T-helper 1 cell (primary cell): ENCODE results near the gene CCNK.

Experiments used
- DNase-seq, 5 donors: peaks; one replicate each; pipeline ENCODE4 v3.0.0-alpha.2; 2012 to 2020

CCNK gene

DNA sequence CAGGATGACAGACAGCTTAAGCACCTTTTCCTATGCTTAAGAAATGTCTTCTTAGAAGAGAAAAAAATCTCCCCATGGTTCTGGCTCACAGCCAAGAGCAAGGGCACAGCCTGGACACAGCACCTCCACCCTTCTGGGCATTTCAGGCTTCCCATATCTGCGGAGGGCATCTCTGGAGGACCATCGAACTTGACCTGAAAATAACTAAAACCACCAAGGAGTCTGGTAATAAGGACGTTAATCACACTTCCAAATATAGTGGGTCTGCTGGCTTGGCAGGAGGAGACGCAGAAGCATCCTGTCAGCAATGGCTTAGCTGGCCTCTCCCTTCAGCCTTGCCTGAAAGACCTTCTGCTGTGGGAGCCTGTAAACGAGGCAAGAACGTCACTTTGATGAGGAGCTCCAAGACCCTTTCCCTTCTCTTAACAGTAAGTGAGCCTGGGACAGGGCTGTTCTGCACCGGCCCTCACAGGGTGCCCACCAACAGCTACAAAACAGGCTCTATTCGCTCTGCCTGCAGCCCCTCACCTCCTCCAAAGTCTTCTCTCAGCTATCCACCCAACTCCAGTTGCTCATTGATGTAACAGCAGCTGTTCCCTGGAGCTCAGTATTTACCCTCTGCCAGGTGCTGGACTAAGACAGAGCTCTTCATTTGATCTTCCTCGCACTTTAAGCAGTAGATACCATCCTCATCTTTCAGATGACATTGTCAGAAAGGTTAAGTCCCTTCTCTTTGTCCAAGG is 13.7 kb upstream of the CCNK start:
- DNase-seq = no peak

DNA sequence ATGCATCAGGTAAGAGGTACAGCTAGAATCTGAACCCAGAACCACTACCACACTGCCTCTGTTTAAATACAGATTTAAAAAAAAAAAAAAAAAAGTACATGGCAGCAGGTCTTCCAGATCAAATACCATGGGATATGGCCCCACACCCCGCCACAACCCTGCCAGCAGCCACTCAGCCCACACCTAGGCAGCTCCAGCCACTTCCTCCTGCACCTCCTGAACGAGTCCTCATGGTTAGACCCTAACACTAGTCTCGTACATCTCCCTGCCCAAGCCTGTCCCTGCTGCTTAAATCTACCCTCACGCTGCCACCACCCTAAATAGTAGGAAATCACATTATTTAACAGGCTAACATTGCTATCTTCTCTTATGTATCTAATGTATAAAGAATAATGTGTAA is 13.1 kb upstream of the CCNK start:
- DNase-seq = no peak

DNA sequence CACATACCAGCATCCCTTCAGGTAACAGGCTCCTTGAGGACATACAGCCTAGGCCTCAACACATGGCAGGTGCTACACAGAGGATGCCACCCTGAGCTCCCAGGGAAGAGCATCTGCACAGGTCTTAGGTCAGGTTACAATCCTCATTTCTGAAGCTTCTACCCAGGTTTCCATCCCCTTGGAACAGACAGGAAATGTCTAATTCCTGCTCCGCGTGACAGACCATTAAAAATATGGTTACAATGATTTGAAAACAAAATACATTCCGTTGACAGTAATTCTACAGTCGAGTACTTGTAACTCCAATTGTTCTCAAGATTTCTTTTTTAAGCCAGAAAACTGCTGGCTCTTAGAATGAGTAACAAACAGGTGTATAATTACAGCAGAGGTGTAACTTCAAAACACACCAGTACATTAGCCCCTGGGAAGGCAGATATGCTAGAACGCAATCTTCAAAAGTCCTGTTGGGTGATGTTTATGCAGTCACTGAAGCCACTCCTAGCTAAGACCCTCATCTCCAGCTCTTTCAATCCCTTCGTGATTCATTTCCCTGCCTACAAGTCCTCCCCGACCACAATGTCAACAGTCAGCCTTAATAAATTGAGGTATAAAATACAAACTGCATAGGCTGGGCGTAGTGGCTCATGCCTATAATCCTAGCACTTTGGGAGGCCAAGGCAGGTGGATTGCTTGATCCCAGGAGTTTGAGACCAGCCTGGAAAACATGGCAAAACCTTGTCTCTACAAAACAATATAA is 12.2 kb upstream of the CCNK start:
- no peak for DNase-seq

- no peak for DNase-seq
Measured at GRCh38 chr14:99471731-99472130, 9.5 kb upstream of the CCNK start.

DNA sequence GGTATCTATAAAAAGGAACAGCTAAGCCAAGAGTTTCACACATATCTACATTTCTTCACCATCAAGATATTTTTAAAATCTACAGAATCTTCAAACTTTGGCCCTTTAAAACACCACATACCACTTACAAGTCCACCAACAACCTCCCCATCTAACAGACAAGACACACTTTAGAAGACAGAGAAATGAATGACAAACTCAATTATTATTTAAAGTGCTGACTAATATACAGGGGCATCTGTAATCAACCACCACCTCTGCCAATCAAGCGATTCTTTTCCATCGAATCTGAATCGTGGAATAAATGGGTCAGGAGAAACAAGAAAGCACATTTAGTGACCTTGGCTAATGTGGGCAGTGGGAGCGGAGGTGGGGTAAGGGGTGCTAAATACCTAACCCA is 8.3 kb upstream of the CCNK start:
- no peak for DNase-seq

DNA sequence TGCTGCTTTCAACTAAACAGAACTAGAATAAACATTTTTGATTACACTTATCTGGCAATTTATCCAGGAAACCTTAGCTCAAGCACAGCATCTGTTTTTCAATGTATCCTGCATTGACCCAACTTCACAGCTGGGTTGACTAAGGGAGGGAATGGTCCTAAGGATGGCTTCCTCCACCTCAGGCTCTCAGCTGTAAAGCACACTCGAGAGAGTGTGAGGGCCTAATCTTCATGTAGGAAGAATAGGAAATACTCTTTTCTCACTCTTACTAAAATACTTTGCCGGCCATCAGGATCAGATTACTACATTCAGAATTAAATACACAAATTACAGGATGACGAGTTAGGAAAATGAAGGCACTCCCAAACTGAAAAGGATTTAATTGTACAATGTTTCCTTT is 7.8 kb upstream of the CCNK start:
- no peak for DNase-seq

DNA sequence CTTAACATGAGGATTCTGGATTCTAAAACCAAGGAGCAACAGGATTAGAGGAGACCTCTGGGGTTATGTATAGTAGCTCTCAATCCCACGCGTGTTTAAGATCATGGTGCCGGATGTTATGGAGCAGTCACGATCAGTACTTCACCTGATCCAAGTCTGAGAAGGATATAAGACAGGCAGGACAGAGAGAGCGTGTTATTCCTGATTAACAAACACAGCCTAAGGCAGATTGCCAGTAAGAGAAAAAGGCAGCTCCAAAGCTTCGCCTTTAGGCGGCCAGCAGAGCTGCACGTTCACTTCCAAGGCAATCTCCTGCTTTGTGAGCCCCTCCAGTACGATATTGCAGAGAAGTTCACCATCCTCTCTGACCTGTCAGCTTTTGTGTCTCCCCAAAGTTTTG is 6.0 kb upstream of the CCNK start:
- no peak for DNase-seq

DNA sequence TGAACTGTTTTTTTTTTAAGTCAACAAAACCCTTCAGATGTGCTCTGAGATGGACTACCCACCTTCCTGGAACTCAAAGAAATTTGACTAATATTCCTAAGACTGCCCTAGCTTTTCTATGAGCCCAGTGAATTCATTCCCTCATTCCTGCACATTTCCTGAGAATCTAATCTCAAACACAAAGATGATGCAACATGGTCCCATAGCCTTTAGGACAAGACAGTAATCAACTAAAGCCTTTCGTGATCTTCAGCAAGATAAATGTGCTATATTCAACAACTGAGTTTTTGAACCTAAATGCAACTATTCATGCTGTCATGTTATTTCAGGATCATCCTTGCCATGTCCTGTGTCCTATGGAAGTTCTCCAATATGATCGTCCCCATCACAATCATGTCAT is 5.5 kb upstream of the CCNK start:
- DNase-seq = no peak

DNA sequence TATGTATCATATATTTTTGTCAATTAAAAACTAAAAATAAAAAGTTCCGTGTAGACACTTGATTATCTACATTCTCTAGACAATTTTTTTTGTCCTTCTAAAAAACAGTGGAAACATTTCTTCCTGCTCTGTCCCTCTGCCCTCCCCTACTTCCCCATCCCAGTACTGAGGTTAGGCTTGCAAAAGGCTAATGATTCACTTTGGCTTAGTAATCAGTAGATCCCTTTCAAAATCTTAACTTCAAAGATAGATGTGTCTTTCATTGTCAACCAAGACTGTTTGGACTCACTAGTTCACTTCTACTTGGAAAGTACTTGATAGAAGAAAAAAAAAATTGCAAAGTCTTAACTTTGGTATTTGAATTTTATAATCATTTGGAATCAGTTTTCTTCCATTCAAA is 4.3 kb upstream of the CCNK start:
- DNase-seq = no peak

- DNase-seq = no peak
Measured at GRCh38 chr14:99478128-99478527, 3.1 kb upstream of the CCNK start.

GRCh38 chr14:99479160-99479905 is 1.9 kb upstream of the CCNK start:
- no peak for DNase-seq

DNA sequence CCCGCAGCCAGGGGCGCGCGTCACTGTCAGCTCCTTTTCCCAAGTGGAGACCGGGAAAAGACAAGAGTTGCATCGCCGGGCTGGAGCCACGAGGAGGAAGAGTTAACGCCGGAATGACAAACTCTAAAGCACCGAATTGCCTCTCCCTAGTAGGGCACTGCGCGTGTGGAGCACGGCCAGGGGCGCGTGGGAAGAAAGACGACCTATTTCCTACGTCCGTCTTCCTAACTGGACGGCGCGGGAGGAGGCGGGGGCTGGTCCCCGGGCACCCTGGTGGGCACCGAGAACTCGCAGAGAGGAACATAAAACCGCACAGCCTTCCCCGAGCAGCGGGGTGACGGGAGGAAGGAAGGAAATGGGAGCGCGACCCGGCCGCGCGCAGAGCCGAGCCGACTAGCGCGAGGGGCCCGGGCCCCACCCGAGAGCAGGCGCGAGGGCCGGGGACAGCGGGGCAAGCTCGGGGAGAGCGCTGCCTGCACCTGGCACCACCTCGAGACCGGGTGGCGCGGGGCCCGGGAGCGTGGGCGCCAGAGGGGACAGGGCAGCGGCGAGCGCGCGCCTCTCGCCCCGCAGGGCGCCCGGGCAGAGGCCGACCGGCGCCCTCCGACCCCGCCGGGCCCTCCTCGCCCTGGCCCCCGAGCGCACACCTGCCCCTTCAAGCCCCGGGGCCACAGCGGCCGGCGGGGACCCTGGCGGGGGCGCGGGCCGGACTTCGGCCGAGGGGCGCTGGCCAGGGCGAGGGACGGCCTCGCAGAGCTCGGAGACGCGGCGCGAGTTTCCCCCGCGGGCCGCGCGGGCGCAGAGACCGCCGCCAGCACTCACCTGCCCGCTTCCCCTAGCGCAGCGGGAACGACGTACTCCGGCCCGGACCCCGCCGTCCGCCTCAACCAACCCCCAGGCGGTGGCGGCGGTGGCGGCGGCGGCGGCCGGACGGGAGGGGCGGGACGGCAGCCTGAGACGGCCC is 1.0 kb upstream of the CCNK start, which contains the start of gene SETD3:
Gene SETD3 (minus strand): TSS at position 954 of the 964 bp plus-strand sequence. CDS start 15,054 bp downstream, outside the sequence.
- DNase-seq = peak; percentile 13 to 39 (median 18)

DNA sequence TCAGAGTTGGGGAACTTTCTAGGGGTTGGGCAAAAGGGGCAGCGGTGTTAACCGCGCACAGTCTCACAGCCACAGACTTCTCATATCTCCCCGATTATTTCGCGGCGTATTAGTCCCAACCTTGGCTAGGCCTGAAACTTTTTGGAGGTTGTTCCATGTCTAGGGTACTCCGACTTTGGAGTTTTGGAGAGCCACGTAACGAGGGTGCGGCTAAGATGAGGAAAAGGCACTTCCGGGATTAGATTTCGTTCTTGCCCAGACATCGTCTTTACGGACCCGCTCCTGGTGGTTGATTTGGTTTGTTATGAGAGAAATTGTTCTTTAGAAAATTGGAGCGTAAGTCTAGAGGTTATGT is 513 bp downstream of the CCNK start:
- DNase-seq = peak in 3 of 5 donors; percentile 10 to 27 (median 19)

DNA sequence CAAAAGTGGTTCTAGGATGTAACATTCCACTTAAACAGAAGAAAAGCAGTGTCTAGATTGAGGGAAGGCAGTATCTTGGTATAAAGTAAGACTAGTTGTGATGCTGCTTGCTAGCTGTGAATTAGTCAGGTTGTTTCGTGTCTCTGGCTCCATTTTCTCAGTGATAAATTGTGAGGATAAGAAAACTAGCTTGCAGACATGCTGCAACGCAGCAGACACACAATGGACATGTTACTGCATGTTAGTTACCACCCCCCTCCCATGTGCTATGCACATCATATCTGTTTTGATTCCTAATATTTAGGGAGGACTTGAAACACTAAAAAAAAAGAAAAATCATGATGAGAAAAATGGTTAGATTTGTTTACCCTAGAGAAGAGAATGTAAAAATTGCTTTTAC is 2.9 kb downstream of the CCNK start:
- DNase-seq = no peak

DNA sequence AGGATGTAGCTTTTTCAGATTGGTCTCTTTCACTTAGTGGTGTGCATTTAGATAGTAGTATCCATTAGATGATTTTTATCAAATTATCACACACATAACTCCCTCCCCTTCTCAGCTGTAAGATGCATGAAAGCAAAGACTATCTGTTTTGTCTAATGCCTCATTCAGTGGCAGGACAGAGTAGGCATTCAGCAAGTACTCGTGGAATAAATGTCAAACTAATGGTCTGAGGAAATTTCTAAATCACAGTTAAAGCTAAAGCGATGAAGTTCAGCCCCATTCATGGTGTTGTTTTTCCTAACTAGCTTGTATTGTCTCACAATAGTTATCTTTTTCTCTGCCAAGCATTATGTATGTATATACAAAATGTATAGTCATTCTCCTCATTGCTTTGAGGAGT is 16.1 kb downstream of the CCNK start:
- DNase-seq = no peak

- no peak for DNase-seq
Measured at GRCh38 chr14:99497894-99498293, 16.7 kb downstream of the CCNK start.

GRCh38 chr14:99502989-99503421 is 21.8 kb downstream of the CCNK start:
- DNase-seq = no peak

GRCh38 chr14:99503848-99504453 is 22.7 kb downstream of the CCNK start:
- DNase-seq = no peak

- DNase-seq = no peak
Measured at GRCh38 chr14:99505089-99505488, 23.9 kb downstream of the CCNK start.

- DNase-seq = no peak
Measured at GRCh38 chr14:99506276-99506675, 25.1 kb downstream of the CCNK start.

DNA sequence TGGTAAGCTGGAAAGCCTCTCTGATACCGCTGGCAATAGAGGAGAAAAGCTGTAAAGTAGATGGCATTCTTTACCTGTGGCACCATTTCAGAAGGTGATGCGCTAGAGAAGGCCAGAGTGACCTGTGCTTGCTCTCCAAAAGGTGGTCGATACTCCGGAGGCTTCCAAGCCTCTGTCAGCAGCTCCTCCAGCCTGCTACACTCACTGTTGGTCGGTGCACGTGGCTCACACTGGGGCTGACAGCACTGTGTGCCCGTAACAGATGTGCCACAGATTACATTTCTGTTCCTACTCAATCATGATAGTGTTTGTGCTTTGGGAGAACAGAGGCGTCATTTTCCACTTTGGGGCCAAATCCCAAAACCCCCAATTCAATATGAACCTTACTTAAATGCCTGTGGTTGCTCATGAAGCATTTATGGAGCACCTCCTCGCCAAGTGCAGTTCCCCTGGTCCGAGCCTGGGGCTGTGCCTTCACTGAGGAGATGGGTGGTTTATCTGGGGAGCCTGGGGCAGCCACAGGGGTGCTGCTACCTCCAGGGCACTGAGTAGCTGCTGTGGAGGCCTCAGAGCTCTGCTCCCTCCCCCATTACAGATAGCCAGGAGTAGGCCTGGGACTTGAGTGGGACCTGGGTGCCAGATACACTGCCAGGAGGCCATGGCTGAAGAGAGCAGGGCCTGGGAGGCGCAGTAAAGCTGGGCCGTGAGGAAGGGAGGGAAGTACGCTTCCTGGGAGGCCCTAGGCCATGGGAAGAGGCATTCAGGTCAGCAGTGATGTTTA is 26.8 kb downstream of the CCNK start:
- DNase-seq = no peak
